HPDE6-E6E7 (cell line): ENCODE results near the gene SMARCC2.
"Not testable (repeated sequence)": the region's sequence is repeated elsewhere in the genome, so short reads cannot be mapped to it uniquely, and the experiment has no call there.

Source experiments
- DNase-seq: peaks from one replicate; pipeline ENCODE4 v3.0.0; 2011; ENCODE audit warnings: missing footprints; ENCODE audit errors: extremely low spot score

Gene SMARCC2

GRCh38 chr12:56208006-56208405 is 18.7 kb upstream of the SMARCC2 start:
- DNase-seq, result no peak

DNA sequence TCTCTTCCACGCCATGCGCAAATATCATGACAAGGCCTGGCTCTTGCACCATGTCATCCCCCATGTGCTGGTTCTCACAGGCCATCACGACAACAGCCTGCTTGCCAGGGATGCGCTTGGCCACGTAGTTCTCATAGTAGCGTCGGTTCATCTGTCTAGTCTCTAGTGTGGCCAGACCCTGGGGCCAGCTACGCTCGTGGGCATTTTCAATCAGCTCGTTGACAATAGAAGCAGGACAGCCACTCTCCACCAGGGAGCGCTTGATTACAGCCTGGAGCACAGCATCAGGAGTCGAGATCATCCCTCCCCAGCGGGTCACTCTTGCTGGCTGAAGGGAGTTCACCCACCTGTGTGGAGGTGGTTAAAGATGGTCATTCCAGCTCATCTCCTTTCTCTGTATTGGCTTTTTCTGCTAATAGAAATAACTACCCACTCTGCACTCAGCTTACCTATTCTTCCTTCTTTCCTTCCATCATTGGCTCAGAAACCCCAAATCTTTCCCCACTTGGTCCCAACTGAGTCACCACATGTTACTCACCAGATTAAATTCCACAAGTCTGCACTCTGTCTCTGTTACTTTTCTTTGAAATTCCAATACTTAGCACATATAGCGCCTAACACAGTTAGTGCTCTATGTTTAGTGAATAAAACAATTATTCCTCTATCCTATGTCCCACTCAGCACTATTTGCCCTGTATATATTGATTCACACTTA is 17.3 kb upstream of the SMARCC2 start:
- DNase-seq, result no peak

- DNase-seq, result no peak
Observed at GRCh38 chr12:56205445-56205844, 16.2 kb upstream of the SMARCC2 start.

DNA sequence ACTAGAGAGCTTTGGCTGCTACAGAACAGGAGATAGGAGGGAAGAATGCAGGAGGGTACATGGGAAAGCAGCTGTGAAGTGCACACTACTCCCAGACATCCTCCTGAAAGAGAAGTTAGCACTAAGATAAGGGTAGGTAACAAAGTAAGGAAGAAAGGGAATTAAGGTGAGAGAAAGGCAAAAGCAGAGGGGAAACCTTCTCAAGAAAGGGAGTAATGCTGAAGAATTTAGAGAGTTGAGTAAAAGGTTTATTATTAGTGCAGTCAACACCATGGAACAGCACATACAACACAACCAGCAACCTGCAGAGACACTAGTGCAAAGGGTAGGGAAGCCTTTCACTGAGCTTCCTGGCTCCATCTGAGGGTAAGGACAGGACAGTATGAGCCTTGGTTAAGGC is 15.0 kb upstream of the SMARCC2 start:
- no peak for DNase-seq

GRCh38 chr12:56202838-56203237 is 13.6 kb upstream of the SMARCC2 start:
- DNase-seq, result no peak

DNA sequence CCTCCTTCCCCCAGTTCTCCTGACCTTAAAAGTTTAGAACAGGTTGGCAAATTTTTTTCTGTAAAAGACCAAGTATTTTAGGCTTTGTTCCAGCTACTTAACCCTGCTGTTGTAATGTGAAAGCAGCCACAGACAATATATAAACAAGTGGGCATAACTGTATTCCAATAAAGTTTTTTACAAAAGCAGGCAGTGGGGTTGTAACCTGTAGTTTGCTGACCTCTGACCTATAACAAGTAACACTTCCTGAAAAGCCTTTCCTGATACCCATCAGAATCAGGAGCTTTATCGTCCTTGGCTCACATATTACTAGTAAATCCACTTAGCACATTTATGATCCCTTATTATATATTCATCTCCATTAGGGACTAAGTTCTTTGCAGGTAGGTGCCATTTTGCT is 13.1 kb upstream of the SMARCC2 start:
- DNase-seq, result no peak

GRCh38 chr12:56198836-56199235 is 9.6 kb upstream of the SMARCC2 start:
- DNase-seq, result no peak

DNA sequence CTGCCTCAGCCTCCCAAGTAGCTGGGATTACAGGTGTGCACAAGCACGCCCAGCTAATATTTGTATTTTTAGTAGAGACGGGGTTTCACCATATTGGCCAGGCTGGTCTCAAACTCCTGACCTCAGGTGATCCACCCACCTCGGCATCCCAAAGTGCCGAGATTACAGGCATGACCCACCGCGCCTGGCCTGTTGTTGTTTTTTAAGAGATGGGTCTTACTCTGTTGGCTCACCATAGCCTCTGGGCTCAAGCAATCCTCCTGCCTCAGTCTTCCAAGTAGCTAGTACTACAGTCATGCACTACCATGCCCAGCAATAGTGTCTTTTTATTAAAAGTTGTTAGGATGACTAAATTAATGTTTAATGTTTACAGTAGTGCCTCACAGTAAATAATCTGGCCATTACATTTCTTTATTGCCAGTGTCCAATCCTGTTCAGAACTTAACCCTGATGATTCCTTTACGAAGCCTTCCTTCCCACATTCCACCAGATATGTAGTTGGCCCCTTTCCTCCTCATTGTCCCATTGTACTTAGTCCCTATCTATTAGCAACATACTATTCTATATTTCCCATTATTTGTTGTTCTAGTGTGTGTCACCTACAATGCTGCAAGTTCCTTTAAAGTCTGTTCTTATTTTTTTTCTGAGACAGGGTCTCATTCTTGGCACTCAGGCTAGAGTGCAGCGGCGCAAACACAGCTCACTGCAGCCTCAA is 8.8 kb upstream of the SMARCC2 start:
- no peak for DNase-seq

DNA sequence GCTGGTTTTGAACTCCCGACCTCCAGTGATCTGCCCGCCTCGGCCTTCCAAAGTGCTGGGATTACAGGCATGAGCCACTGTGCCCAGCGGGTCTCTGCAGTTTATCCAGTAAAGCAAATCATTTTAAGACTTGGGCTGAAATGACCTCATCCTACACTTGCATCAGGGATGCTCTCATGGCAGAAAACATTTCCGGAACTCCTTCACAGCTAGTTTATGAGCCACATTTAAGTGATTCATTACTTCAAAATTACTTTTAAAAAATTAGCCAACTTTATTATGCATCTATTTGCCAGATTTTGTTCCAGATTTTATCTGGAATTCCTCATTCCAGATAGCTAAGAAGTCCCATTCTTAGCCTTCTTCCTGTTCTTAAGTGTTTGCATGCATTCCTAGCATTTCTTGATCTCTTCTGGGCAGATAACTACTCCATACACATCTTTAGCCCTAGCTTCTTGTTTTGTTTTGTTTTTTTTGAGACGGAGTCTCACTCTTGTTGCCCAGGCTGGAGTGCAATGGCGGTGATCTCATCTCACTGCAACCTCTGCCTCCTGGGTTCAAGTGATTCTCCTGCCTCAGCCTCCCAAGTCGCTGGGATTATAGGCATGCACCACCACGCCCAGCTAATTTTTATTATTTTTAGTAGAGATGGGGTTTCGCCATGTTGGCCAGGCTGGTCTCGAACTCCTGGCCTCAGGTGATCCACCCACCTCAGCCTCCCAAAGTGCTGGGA is 7.7 kb upstream of the SMARCC2 start:
- DNase-seq, result not testable (repeated sequence)

DNA sequence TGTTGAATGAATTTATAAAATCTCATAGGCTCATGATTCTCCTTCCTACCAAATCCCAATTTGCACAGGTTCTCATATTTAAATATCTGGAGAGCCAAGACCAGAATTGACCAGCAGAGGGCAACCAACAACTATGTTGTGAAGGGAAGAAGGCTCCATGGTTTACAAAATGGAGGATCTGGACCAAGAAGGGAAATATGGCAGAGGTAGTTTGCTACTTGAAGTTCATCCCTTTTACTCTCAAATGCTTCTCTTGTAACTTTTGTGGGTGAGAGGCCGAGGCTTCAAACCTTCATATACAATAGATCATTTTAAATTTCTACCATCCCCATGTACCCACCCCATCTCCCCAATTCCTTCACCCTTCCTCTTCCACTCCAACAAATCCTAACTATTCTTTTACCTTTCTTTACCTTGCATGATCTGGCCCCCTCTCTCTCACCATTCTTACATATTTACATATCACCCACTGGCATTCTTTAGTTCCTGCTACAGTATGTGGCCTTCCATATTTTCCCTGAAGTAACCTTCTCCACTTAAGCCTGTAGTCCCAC is 3.8 kb upstream of the SMARCC2 start:
- DNase-seq, result peak; percentile 54

DNA sequence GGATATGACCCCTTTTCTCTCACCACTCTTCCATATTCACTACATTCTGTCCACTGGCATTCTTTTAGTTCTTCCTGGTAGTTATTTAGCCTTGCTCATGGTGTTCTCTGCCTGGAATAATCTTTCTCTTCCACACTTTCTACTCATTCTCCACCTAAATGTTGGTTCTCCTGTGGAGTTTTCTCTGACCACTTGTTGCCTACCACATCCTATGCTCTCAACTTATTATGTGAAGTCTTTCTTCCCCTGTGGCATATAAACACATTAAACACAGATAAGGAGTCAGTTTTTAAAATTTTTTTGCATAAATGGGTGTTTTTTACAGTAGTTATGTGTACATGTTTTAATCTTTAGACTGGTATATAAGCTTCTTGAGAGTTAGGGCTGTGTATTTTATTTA is 3.3 kb upstream of the SMARCC2 start:
- DNase-seq, result no peak

- no peak for DNase-seq
Observed at GRCh38 chr12:56190695-56191155, 1.4 kb upstream of the SMARCC2 start.

GRCh38 chr12:56189918-56190694 is 823 bp upstream of the SMARCC2 start:
- DNase-seq, result peak; percentile 73

GRCh38 chr12:56188778-56189098 is 545 bp downstream of the SMARCC2 start:
- DNase-seq, result no peak

GRCh38 chr12:56188131-56188777 is 1.0 kb downstream of the SMARCC2 start:
- DNase-seq, result no peak

DNA sequence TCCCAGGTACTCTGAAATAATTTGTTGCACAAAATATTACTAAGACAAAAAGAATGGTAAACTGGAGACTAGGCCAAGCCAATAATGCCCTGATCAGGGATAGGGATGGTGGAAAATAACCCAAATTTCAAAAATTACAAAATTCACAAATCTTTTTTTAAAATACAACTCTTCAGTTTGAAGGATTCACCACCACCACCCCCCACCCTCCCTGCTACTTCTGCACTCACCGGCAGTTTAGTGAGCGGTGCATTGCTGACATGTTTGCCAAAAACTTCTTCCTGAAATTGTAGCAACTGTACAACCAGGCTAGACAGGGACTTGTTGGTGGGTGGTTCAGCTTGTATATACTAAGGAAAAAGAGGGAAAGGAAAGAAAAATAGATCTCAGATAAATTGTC is 2.3 kb downstream of the SMARCC2 start:
- DNase-seq, result no peak

DNA sequence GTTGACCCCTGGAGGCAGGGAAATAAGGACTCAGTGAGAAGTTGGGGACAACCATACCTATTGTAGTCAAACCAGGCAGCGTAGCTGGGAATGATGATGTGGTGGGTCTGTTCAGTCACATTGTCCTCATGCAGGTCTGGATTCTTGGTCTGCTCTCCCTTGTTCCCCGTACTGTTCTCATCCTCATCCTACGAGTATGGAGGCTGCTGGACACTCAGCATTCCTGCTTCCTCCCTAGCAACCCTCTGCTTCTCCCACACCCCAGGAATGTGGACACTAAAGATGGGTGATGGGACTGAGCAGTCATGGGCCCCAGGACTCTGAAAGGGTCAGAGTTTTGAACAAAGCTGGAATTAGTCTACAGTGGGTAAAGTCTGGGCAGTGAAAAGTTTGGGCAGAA is 10.9 kb downstream of the SMARCC2 start:
- no peak for DNase-seq

DNA sequence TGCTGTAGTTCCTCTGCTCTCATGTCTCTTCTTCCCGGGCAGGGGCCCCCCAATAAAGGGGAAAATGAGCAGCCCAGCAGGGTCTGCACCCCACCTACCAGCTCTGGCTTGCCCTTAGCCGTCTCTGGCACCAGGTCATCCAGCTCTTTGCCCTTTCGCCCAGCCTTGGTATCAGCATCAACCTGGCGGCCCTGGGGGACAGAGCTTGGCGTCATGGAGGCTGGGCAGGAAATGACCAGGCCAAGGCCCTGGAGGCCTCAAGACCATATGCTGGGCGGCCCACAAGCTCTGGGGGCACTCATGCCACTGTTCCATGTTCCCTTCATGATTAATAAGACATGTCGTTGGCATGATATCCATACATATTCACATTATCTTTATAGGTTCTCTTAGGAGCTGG is 16.4 kb downstream of the SMARCC2 start:
- DNase-seq, result no peak

GRCh38 chr12:56169229-56169759 is 20.0 kb downstream of the SMARCC2 start:
- no peak for DNase-seq

GRCh38 chr12:56165369-56165768 is 23.9 kb downstream of the SMARCC2 start:
- no peak for DNase-seq

GRCh38 chr12:56164345-56164729 is 24.9 kb downstream of the SMARCC2 start:
- no peak for DNase-seq
